ENCODE measurements around the gene PROX1. TPM values are rescaled to one million over a fixed set of nuclear protein-coding genes. Genes with fewer than 3 reads are reported as not detected.

The PROX1 gene
- total RNA-seq, 2 donors from 2014 or later: 0.21 to 4.3 TPM

- DNase-seq (ENCODE audit: low spot score) (no peak), ATAC-seq (ENCODE audit: insufficient number of reproducible peaks, low FRiP score, low read depth) (no peak)
- H3K9me3 ChIP-seq: no peaks in the 10 kb centered on the region
- H3K4me3 ChIP-seq: no peak overlapping the region
- H3K36me3 ChIP-seq: no peaks in the 10 kb centered on the region
- H3K4me1 ChIP-seq (ENCODE audit: control insufficient read depth in 1 of 2, low read depth in 2 of 2): no peaks in the 10 kb centered on the region
- TF ChIP-seq CTCF (IDR thresholded peaks at IDR 0.05): no peak
- no peaks in the 10 kb centered on the region for H3K27me3 ChIP-seq (replicated peaks; ENCODE audit: insufficient read depth)
- H3K27ac ChIP-seq: no peak overlapping the region
Measured at GRCh38 chr1:214018386-214019268, 30.9 kb downstream of the PROX1 start.

DNA sequence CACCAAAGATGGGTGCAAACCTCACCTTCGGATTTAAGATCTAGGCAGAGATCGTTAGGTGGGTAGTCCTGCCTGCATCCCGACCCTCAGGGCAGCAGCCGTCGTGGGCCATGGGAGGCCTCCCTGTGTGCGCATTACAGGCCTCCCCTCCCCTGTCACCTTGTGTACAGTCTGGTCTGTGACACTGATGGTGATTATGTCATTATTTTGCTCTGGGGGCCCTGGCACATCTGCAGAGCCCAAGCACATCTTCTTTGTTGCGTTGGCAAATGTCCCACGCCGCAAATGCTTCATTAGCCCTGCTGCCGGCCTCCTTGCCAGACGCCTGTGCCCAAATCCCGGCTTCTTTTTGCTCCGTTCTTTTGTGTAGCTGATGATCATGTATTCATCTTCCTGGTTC is 31.7 kb downstream of the PROX1 start:
- ATAC-seq (ENCODE audit: insufficient number of reproducible peaks, low FRiP score, low read depth) (no peak), DNase-seq (ENCODE audit: low spot score) (no peak)
- no peaks in the 10 kb centered on the region for H3K9me3 ChIP-seq
- H3K4me3 ChIP-seq: no peak overlapping the region
- no peak overlapping the region for H3K27ac ChIP-seq
- no peaks in the 10 kb centered on the region for H3K36me3 ChIP-seq
- no peaks in the 10 kb centered on the region for H3K27me3 ChIP-seq (replicated peaks; ENCODE audit: insufficient read depth)
- no peaks in the 10 kb centered on the region for H3K4me1 ChIP-seq (ENCODE audit: control insufficient read depth in 1 of 2, low read depth in 2 of 2)
- TF ChIP-seq CTCF (IDR thresholded peaks at IDR 0.05): no peak

- ATAC-seq (ENCODE audit: insufficient number of reproducible peaks, low FRiP score, low read depth): no peak
- TF ChIP-seq CTCF (IDR thresholded peaks at IDR 0.05): no peak
Measured at GRCh38 chr1:214021321-214021720, 33.5 kb downstream of the PROX1 start.

DNA sequence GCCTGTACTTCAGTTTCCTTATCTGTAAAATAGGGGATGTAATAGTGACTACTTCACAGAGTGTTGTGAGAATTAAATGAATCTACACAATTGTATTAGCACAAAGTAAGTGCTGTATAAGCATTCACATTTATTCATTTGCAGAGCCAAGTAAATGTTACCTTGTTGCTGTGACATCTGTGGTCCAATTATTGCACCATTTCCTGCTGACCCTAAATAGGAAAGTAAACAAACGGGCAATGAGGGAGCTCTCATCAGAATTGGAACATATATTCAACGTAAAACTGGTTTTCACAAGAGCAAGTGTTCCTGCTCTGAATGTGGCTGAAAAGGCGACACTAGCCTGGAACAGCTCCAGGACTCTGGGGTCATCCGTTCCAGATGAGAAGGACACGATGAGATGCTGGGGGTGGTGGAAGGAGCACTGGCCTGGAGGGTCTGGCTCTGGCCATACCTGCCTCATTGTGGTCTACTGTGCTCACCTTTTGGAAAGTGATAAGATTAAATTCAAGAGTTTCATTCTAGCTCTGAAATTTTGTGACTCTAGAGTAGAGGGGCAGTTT is 34.5 kb downstream of the PROX1 start:
- H3K27me3 ChIP-seq (replicated peaks; ENCODE audit: insufficient read depth): no peaks in the 10 kb centered on the region

More at GRCh38 chr1:214021321-214021720, 33.5 kb downstream of the PROX1 start:
- Histone ChIP-seq H3K27ac (no peak overlapping the region), H3K36me3 (no peaks in the 10 kb centered on the region), H3K9me3 (no peaks in the 10 kb centered on the region), H3K4me3 (no peak overlapping the region), H3K27me3 (replicated peaks; ENCODE audit: insufficient read depth) (no peaks in the 10 kb centered on the region), H3K4me1 (ENCODE audit: control insufficient read depth in 1 of 2, low read depth in 2 of 2) (no peaks in the 10 kb centered on the region)
- DNase-seq (ENCODE audit: low spot score): no peak

More for the DNA sequence above, 34.5 kb downstream of the PROX1 start:
- DNase-seq (ENCODE audit: low spot score) (no peak), ATAC-seq (ENCODE audit: insufficient number of reproducible peaks, low FRiP score, low read depth) (no peak)
- Histone ChIP-seq H3K27ac (no peak overlapping the region), H3K9me3 (no peaks in the 10 kb centered on the region), H3K4me3 (no peak overlapping the region), H3K36me3 (no peaks in the 10 kb centered on the region), H3K4me1 (ENCODE audit: control insufficient read depth in 1 of 2, low read depth in 2 of 2) (no peaks in the 10 kb centered on the region)
- no peak for TF ChIP-seq CTCF (IDR thresholded peaks at IDR 0.05)
